SK-N-SH (cell line): Measurements from ENCODE around the gene THSD4. TPM values are rescaled to one million over a fixed set of nuclear protein-coding genes. Genes with fewer than 3 reads are reported as not detected.
A peak's percentile ranks its signal among the peaks of the same experiment; 100 is the strongest.

Source experiments
- CTCF ChIA-PET: fragments of 300-600, 350-600 bp; formaldehyde crosslinking; extraction: SDS; loops from one replicate; lab custom pipeline; 2021; lab: Yijun Ruan, JAX
- POLR2A ChIA-PET: fragments of 350-600 bp; sonication (Branson Sonifier 250); formaldehyde crosslinking; extraction: SDS; loops from one replicate; lab custom pipeline; 2020; ENCODE audit warnings: antibody characterized with exemption, inconsistent platforms; lab: Yijun Ruan, JAX
- DNase-seq: peaks from one replicate; pipeline ENCODE4 v3.0.0; 2012
- H2AFZ ChIP-seq: fragments of 200-600 bp; sonication (generic); 2 replicates; pipeline ENCODE4 v1.8.1; 2016; ENCODE audit warnings: antibody characterized with exemption, mild to moderate bottlenecking, low read depth
- H3F3A ChIP-seq: fragments of 200-600 bp; sonication (generic); replicated peaks from 2 replicates; pipeline ENCODE3; 2016; ENCODE audit warnings: antibody characterized with exemption, mild to moderate bottlenecking; ENCODE audit not compliant: insufficient read depth
- H3K27ac ChIP-seq, 2 experiments: fragments of 200-500 bp in 1 of 2; fragments of 200-600 bp in 1 of 2; sonication (Bioruptor generic) in 1 of 2; sonication (generic), shearing (Covaris generic) in 1 of 2; 2 replicates each; pipeline versions ENCODE4 v1.5.1 to v1.6.1; 2014 to 2016; ENCODE audit warnings: low read depth in 2 of 2, inconsistent platforms in 1 of 2, low read length in 1 of 2, mild to moderate bottlenecking in 1 of 2, mixed read lengths in 1 of 2
- H3K27me3 ChIP-seq: fragments of 200-600 bp; sonication (generic), shearing (Covaris generic); 2 replicates; pipeline ENCODE4 v1.6.1; 2016; ENCODE audit warnings: mixed run types; ENCODE audit not compliant: insufficient read depth
- H3K36me3 ChIP-seq, 2 experiments: fragments of 200-500 bp in 1 of 2; fragments of 200-600 bp in 1 of 2; sonication (Bioruptor generic) in 1 of 2; sonication (generic) in 1 of 2; replicated peaks in 1 of 2; 2 replicates each; pipeline versions ENCODE3 to v1.5.1; 2014 to 2016; ENCODE audit warnings: low read length in 1 of 2, mild to moderate bottlenecking in 1 of 2; ENCODE audit not compliant: insufficient read depth in 2 of 2, control insufficient read depth in 1 of 2
- H3K4me1 ChIP-seq, 2 experiments: fragments of 200-500 bp in 1 of 2; fragments of 200-600 bp in 1 of 2; sonication (Bioruptor generic) in 1 of 2; sonication (generic), shearing (Covaris generic) in 1 of 2; 2 replicates each; pipeline versions ENCODE4 v1.5.1 to v1.6.1; 2014 to 2016; ENCODE audit warnings: low read depth in 1 of 2, low read length in 1 of 2, mixed run types in 1 of 2; ENCODE audit not compliant: insufficient read depth in 2 of 2, control insufficient read depth in 1 of 2
- H3K4me2 ChIP-seq: fragments of 200-600 bp; sonication (generic), shearing (Covaris generic); 2 replicates; pipeline ENCODE4 v1.6.1; 2017; ENCODE audit warnings: mixed run types
- H3K4me3 ChIP-seq, 2 experiments: fragments of 200-500 bp in 1 of 2; fragments of 200-600 bp in 1 of 2; sonication (Bioruptor generic) in 1 of 2; sonication (generic), shearing (Covaris generic) in 1 of 2; 2 replicates each; pipeline versions ENCODE4 v1.5.1 to v1.8.1; 2014 to 2016; ENCODE audit warnings: low read depth in 2 of 2, inconsistent platforms in 1 of 2, low read length in 1 of 2, mild to moderate bottlenecking in 1 of 2, mixed read lengths in 1 of 2, moderate library complexity in 1 of 2
- H3K79me2 ChIP-seq: fragments of 200-600 bp; sonication (generic); 2 replicates; pipeline ENCODE4 v1.8.1; 2017; ENCODE audit warnings: mild to moderate bottlenecking; ENCODE audit not compliant: insufficient read depth
- H3K9ac ChIP-seq: fragments of 200-600 bp; sonication (generic); 2 replicates; pipeline ENCODE4 v1.6.1; 2017; ENCODE audit warnings: mixed run types
- H3K9me2 ChIP-seq: fragments of 200-600 bp; sonication (generic); 2 replicates; pipeline ENCODE4 v1.6.1; 2017; ENCODE audit warnings: mixed run types
- H3K9me3 ChIP-seq: fragments of 200-600 bp; sonication (generic); 2 replicates; pipeline ENCODE4 v1.6.1; 2017; ENCODE audit warnings: mixed run types, mild to moderate bottlenecking, moderate library complexity
- H4K20me1 ChIP-seq: fragments of 200-600 bp; sonication (generic); 2 replicates; pipeline ENCODE4 v1.6.1; 2017; ENCODE audit warnings: mild to moderate bottlenecking, mixed run types; ENCODE audit not compliant: insufficient read depth
- CHD2 ChIP-seq: fragments of 150-350 bp; IDR thresholded peaks from 2 replicates; pipeline ENCODE4 v1.6.1; 2018; ENCODE audit warnings: low read length; ENCODE audit not compliant: partially characterized antibody
- CTCF ChIP-seq: fragments of 200-600 bp; sonication (generic); IDR thresholded peaks from 2 replicates; pipeline ENCODE4 v1.6.1; 2017; ENCODE audit warnings: antibody characterized with exemption, mild to moderate bottlenecking, moderate library complexity
- ELF1 ChIP-seq: IDR thresholded peaks from 2 replicates; pipeline ENCODE4 v1.4.0; 2012
- EP300 ChIP-seq, 2 experiments: IDR thresholded peaks; 2 replicates each; pipeline versions ENCODE4 v1.4.0 to v1.6.1; 2012; ENCODE audit warnings: borderline replicate concordance in 1 of 2, low read depth in 1 of 2, low read length in 1 of 2
- EZH2phosphoT487 ChIP-seq: fragments of 200-600 bp; sonication (generic); IDR thresholded peaks from 2 replicates; pipeline ENCODE4 v1.6.1; 2017; ENCODE audit warnings: low read depth, mixed run types, mild to moderate bottlenecking, antibody characterized with exemption, moderate library complexity, borderline replicate concordance
- FOXM1 ChIP-seq: IDR thresholded peaks from 2 replicates; pipeline ENCODE4 v1.4.0; 2012; ENCODE audit warnings: low read depth, mild to moderate bottlenecking
- GABPA ChIP-seq: IDR thresholded peaks from 2 replicates; pipeline ENCODE4 v1.4.0; 2012; ENCODE audit warnings: low read depth, mild to moderate bottlenecking
- JUND ChIP-seq: IDR thresholded peaks from 2 replicates; pipeline ENCODE4 v1.4.0; 2012
- MAX ChIP-seq: IDR thresholded peaks from 2 replicates; pipeline ENCODE4 v1.4.0; 2012; ENCODE audit warnings: low read depth
- MEF2A ChIP-seq: IDR thresholded peaks from 2 replicates; pipeline ENCODE4 v1.4.0; 2012; ENCODE audit warnings: low read depth, borderline replicate concordance
- MXI1 ChIP-seq: IDR thresholded peaks from 2 replicates; pipeline ENCODE4 v1.6.1; 2012; ENCODE audit warnings: mild to moderate bottlenecking, low read depth, low read length, improper control_type of control experiment
- NRF1 ChIP-seq: IDR thresholded peaks from 2 replicates; pipeline ENCODE4 v1.6.1; 2012; ENCODE audit warnings: low read depth, mild to moderate bottlenecking, low read length
- PBX3 ChIP-seq: IDR thresholded peaks from 2 replicates; pipeline ENCODE4; 2012
- RAD21 ChIP-seq: IDR thresholded peaks from 2 replicates; pipeline ENCODE4 v1.6.1; 2012; ENCODE audit warnings: mild to moderate bottlenecking, low read length
- RCOR1 ChIP-seq: fragments of 150-350 bp; IDR thresholded peaks from 2 replicates; pipeline ENCODE4 v1.6.1; 2017; ENCODE audit warnings: antibody characterized with exemption, low read length
- SIN3A ChIP-seq: IDR thresholded peaks from 2 replicates; pipeline ENCODE4 v1.6.1; 2012; ENCODE audit warnings: low read depth, mild to moderate bottlenecking, low read length, moderate library complexity, borderline replicate concordance
- SMC3 ChIP-seq: IDR thresholded peaks from 2 replicates; pipeline ENCODE4 v1.6.1; 2012; ENCODE audit warnings: low read depth, low read length, improper control_type of control experiment
- TAF1 ChIP-seq: IDR thresholded peaks from 2 replicates; pipeline ENCODE4 v1.6.1; 2012; ENCODE audit warnings: low read depth, mild to moderate bottlenecking, low read length, moderate library complexity, borderline replicate concordance
- TCF12 ChIP-seq: IDR thresholded peaks from 2 replicates; pipeline ENCODE4 v1.4.0; 2012
- TEAD4 ChIP-seq: IDR thresholded peaks from 2 replicates; pipeline ENCODE4 v1.4.0; 2012; ENCODE audit warnings: mild to moderate bottlenecking, borderline replicate concordance; ENCODE audit not compliant: insufficient read depth
- USF2 ChIP-seq: fragments of 150-350 bp; IDR thresholded peaks from 2 replicates; pipeline ENCODE4 v1.6.1; 2017; ENCODE audit warnings: antibody characterized with exemption, low read length, low read depth, borderline replicate concordance
- YY1 ChIP-seq: IDR thresholded peaks from 2 replicates; pipeline ENCODE4 v1.4.0; 2012; ENCODE audit warnings: low read depth, mild to moderate bottlenecking
- WGBS: methylation state at CpG from one replicate; pipeline ENCODE4 v1.1.6; 2017; ENCODE audit warnings: low lambda C conversion rate; 5-methylcytosine and 5-hydroxymethylcytosine counted together
- polyA plus RNA-seq, 3 experiments: library from polyadenylated mRNA; depleted of rRNA; stranded (reverse); fragments of >200 nt; gene quantifications; 2 replicates each; pipeline ENCODE4 v1.2.3, GENCODE V29; 2012
- TF ChIP-seq, protein P1 (sequence below): IDR thresholded peaks from 2 replicates; pipeline ENCODE4 v1.4.0; 2012; ENCODE audit warnings: low read depth, borderline replicate concordance
- TF ChIP-seq, protein P2 (sequence below): fragments of 150-350 bp; IDR thresholded peaks from 2 replicates; pipeline ENCODE4 v1.6.1; 2016; ENCODE audit warnings: mild to moderate bottlenecking, low read depth, low read length

The THSD4 gene
- polyA plus RNA-seq (2012; rRNA removed): 64.8 and 79.1 TPM in 2 replicates
- polyA plus RNA-seq (2012; cell fraction: cytosol; rRNA removed): 58.2 and 72.5 TPM in 2 replicates
- polyA plus RNA-seq (2012; cell fraction: nucleus; rRNA removed): 76.8 and 79.3 TPM in 2 replicates

DNA sequence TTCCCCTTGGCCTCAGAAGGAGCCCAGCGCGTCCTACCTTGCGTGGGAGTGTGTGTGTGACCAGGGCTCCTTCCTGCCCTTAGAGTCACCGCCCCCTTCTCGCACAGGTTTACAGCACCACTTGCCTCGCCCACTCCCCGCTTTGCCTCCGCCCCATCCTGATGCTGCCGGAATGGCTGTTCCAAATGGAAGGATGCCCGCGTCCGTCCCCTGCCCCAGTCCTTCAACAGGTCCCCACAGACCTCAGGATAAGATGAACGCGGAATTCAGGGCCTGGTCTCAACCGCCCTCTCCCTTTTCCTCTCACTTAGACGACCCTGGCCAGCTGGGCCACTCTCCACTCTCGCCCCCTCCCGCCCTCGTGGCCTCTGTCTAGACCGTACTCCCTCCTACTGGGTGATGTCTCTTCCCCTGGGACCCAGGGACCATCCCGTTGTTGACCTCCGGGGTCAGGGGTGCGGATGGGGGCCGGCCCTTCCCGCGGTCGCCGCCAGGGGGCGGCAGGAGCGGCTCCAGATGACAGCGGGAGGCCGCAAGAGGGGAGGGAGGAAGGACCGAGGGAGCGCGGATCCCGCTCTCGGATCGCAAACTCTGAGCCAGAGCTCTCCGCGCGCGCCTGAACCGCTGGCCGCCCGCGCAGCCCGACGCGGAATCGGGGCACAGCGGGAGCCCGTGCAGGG is at the start of gene THSD4:
Gene THSD4, plus strand, starts transcription at position 585 of the 680 bp plus-strand sequence.
- Histone ChIP-seq H3K79me2 (peaks cover 43% of the 10 kb centered on the region), H3K9me3 (no peaks in the 10 kb centered on the region), H3K27ac (peak within 1 kb of the TSS; percentile 55 to 78), H3K36me3 (peaks cover 0 to 2% of the 10 kb centered on the region in 2 experiments), H3K9me2 (no peaks in the 10 kb centered on the region), H2AFZ (peak within 1 kb of the TSS; percentile 63), H3K4me2 (peak within 1 kb of the TSS; percentile 93), H3K27me3 (no peaks in the 10 kb centered on the region), H3K9ac (peak within 1 kb of the TSS; percentile 89), H3F3A (peaks cover 16% of the 10 kb centered on the region), H4K20me1 (no peaks in the 10 kb centered on the region), H3K4me3 (peak within 1 kb of the TSS; percentile 61 to 87), H3K4me1 (peaks cover 0 to 11% of the 10 kb centered on the region in 2 experiments; a peak in 1 of 4 replicates)
- ChIA-PET CTCF (interaction anchor here (0.6 to 3.9 kb wide), 24 partner anchors 10 to 329 kb away, joined by 3 to 30 read pairs (median 4); no protein-coding TSS in a partner anchor), POLR2A (no interaction called here)
- 50% methylated on average over 23 of the region's 52 CpGs for WGBS
- DNase-seq: peak; percentile 96
- no peak for TF ChIP-seq MAX
- TF ChIP-seq, protein P1, sequence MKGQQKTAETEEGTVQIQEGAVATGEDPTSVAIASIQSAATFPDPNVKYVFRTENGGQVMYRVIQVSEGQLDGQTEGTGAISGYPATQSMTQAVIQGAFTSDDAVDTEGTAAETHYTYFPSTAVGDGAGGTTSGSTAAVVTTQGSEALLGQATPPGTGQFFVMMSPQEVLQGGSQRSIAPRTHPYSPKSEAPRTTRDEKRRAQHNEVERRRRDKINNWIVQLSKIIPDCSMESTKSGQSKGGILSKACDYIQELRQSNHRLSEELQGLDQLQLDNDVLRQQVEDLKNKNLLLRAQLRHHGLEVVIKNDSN: no peak
- TF ChIP-seq TCF12: peak; percentile 49; the same call in 1 of the 2 replicates
- TF ChIP-seq EZH2phosphoT487: no peak
- TF ChIP-seq EP300 (IDR thresholded peaks at IDR 0.05; ENCODE audit: borderline replicate concordance in 1 of 2, low read depth in 1 of 2, low read length in 1 of 2): 0 out of 4 replicates have a peak, but pooled peaks of 1 of the 2 experiments have one; percentile 11
- TF ChIP-seq TEAD4: 0 out of 2 replicates have a peak, but pooled peaks have one; percentile 17
- peak; percentile 79 for TF ChIP-seq SMC3
- TF ChIP-seq JUND: no peak
- no peak for TF ChIP-seq FOXM1
- no peak for TF ChIP-seq PBX3
- TF ChIP-seq RCOR1: 0 out of 2 replicates have a peak, but pooled peaks have one; percentile 37
- peak; percentile 56 for TF ChIP-seq MXI1
- TF ChIP-seq TAF1: no peak; the same call in 1 of the 2 replicates
- 0 out of 2 replicates have a peak, but pooled peaks have one; percentile 15 for TF ChIP-seq ELF1
- TF ChIP-seq RAD21: peak; percentile 73
- no peak for TF ChIP-seq MEF2A
- no peak for TF ChIP-seq USF2
- no peak for TF ChIP-seq GABPA
- TF ChIP-seq NRF1: peak; percentile 11; the same call in 1 of the 2 replicates
- no peak for TF ChIP-seq YY1
- TF ChIP-seq CTCF: peak; percentile 94
- peak; percentile 89; the same call in 1 of the 2 replicates for TF ChIP-seq SIN3A
- peak; percentile 37 for TF ChIP-seq CHD2
- TF ChIP-seq, protein P2, sequence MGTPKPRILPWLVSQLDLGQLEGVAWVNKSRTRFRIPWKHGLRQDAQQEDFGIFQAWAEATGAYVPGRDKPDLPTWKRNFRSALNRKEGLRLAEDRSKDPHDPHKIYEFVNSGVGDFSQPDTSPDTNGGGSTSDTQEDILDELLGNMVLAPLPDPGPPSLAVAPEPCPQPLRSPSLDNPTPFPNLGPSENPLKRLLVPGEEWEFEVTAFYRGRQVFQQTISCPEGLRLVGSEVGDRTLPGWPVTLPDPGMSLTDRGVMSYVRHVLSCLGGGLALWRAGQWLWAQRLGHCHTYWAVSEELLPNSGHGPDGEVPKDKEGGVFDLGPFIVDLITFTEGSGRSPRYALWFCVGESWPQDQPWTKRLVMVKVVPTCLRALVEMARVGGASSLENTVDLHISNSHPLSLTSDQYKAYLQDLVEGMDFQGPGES: no peak
